ENCODE measurements around the gene ERC2.

GRCh38 chr3:55619046-55619808 is 849.0 kb downstream of the ERC2 start:
- no peak for TF ChIP-seq POLR2AphosphoS5 (IDR thresholded peaks at IDR 0.05)
- no peak for TF ChIP-seq EP300 (IDR thresholded peaks at IDR 0.05)
- TF ChIP-seq CTCF (IDR thresholded peaks at IDR 0.05): no peak
- no peak for TF ChIP-seq POLR2A (IDR thresholded peaks at IDR 0.05)

All from upper lobe of left lung (tissue), 4 donors.